Liver (tissue), 3 donors: ENCODE results near the gene GADL1.

Experiments
- CTCF ChIP-seq: fragments of 150-350 bp; IDR thresholded peaks from 2 replicates; pipeline ENCODE4 v1.5.1; 2017; ENCODE audit warnings: improper control_type of control experiment, low read depth, low read length; ENCODE audit not compliant: missing input control
- EGR1 ChIP-seq, 2 donors: IDR thresholded peaks; 2 replicates each; pipeline ENCODE4 v1.6.1; 2016 to 2018; ENCODE audit warnings: antibody characterized with exemption in 2 of 2, low read depth in 2 of 2
- FOXA2 ChIP-seq: IDR thresholded peaks from 2 replicates; pipeline ENCODE4 v1.6.1; 2016; ENCODE audit warnings: antibody characterized with exemption
- GABPA ChIP-seq, 2 donors: IDR thresholded peaks in 1 of 2; conservative IDR thresholded peaks in 1 of 2; 2 replicates each; pipeline ENCODE4 v1.6.1; 2016; ENCODE audit warnings: antibody characterized with exemption in 2 of 2, mild to moderate bottlenecking in 1 of 2, moderate library complexity in 1 of 2
- JUND ChIP-seq, 2 donors: IDR thresholded peaks; 2 replicates each; pipeline ENCODE4 v1.6.1; 2016; ENCODE audit warnings: antibody characterized with exemption in 2 of 2
- RAD21 ChIP-seq, 2 donors: IDR thresholded peaks; 2 replicates each; pipeline ENCODE4 v1.6.1; 2016; ENCODE audit warnings: antibody characterized with exemption in 2 of 2, mild to moderate bottlenecking in 2 of 2
- REST ChIP-seq: IDR thresholded peaks from 2 replicates; pipeline ENCODE4 v1.6.1; 2016; ENCODE audit warnings: antibody characterized with exemption, mild to moderate bottlenecking
- RXRA ChIP-seq, 2 donors: IDR thresholded peaks; 2 replicates each; pipeline ENCODE4 v1.6.1; 2017 to 2018; ENCODE audit warnings: antibody characterized with exemption in 2 of 2, mild to moderate bottlenecking in 1 of 2
- SP1 ChIP-seq: IDR thresholded peaks from 2 replicates; pipeline ENCODE4 v1.6.1; 2018; ENCODE audit warnings: antibody characterized with exemption, mild to moderate bottlenecking
- TAF1 ChIP-seq: conservative IDR thresholded peaks from 2 replicates; pipeline ENCODE4 v1.6.1; 2016; ENCODE audit warnings: antibody characterized with exemption, mild to moderate bottlenecking
- YY1 ChIP-seq: IDR thresholded peaks from 2 replicates; pipeline ENCODE4 v1.6.1; 2016; ENCODE audit warnings: antibody characterized with exemption, mild to moderate bottlenecking
- ZBTB33 ChIP-seq: IDR thresholded peaks from 2 replicates; pipeline ENCODE4 v1.6.1; 2016; ENCODE audit warnings: antibody characterized with exemption
- donor health status: healthy.
- donor health status: healthy.

GRCh38 chr3:30932513-30933098 lies 38.1 kb upstream of the GADL1 start:
- no peak for TF ChIP-seq CTCF
- TF ChIP-seq RAD21 (IDR thresholded peaks at IDR 0.05), result no peak
- TF ChIP-seq FOXA2, result no peak
- TF ChIP-seq RXRA (IDR thresholded peaks at IDR 0.05), result no peak
- no peak for TF ChIP-seq TAF1
- TF ChIP-seq REST, result no peak
- no peak for TF ChIP-seq SP1
- no peak for TF ChIP-seq GABPA (IDR thresholded peaks at IDR 0.05 in 1 of 2, conservative IDR thresholded peaks at IDR 0.05 in 1 of 2)
- TF ChIP-seq YY1, result no peak
- TF ChIP-seq ZBTB33, result no peak
- no peak for TF ChIP-seq EGR1 (IDR thresholded peaks at IDR 0.05; ENCODE audit: low read depth in 2 of 2)
- TF ChIP-seq JUND (IDR thresholded peaks at IDR 0.05), result no peak
